ENCODE results near the gene SUCLG2. TPM values are rescaled to one million over a fixed set of nuclear protein-coding genes. Genes with fewer than 3 reads are reported as not detected.

Gene SUCLG2
- total RNA-seq, 1 donor from 2014 or later, result 33.8 TPM

GRCh38 chr3:67635257-67635656, 19.2 kb downstream of the SUCLG2 start:
- H3K4me3 Mint-ChIP-seq (ENCODE audit: unreplicated experiment), result no peak overlapping the region
- no peaks in the 10 kb centered on the region for H3K27me3 Mint-ChIP-seq (ENCODE audit: unreplicated experiment)
- no peak for TF ChIP-seq CTCF (IDR thresholded peaks at IDR 0.05; ENCODE audit: unreplicated experiment)
- no peak for DNase-seq (ENCODE audit: low spot score)
- no peaks in the 10 kb centered on the region for H3K4me1 Mint-ChIP-seq (ENCODE audit: unreplicated experiment)
- H3K36me3 Mint-ChIP-seq (ENCODE audit: low read depth, unreplicated experiment), result no peaks in the 10 kb centered on the region
- no peaks in the 10 kb centered on the region for H3K9me3 Mint-ChIP-seq (ENCODE audit: unreplicated experiment)
- no peak overlapping the region for H3K27ac Mint-ChIP-seq (ENCODE audit: unreplicated experiment)

GRCh38 chr3:67630666-67631362, 23.6 kb downstream of the SUCLG2 start:
- H3K27ac Mint-ChIP-seq (ENCODE audit: unreplicated experiment), result no peak overlapping the region
- TF ChIP-seq CTCF (IDR thresholded peaks at IDR 0.05; ENCODE audit: unreplicated experiment), result no peak
- H3K9me3 Mint-ChIP-seq (ENCODE audit: unreplicated experiment), result no peaks in the 10 kb centered on the region
- no peaks in the 10 kb centered on the region for H3K36me3 Mint-ChIP-seq (ENCODE audit: low read depth, unreplicated experiment)
- DNase-seq (ENCODE audit: low spot score), result no peak
- no peak overlapping the region for H3K4me3 Mint-ChIP-seq (ENCODE audit: unreplicated experiment)
- no peaks in the 10 kb centered on the region for H3K27me3 Mint-ChIP-seq (ENCODE audit: unreplicated experiment)
- peaks cover 2% of the 10 kb centered on the region for H3K4me1 Mint-ChIP-seq (ENCODE audit: unreplicated experiment)

GRCh38 chr3:67624687-67625086, 29.7 kb downstream of the SUCLG2 start:
- TF ChIP-seq CTCF (IDR thresholded peaks at IDR 0.05; ENCODE audit: unreplicated experiment), result no peak
- Mint-ChIP-seq H3K9me3 (ENCODE audit: unreplicated experiment) (no peaks in the 10 kb centered on the region), H3K36me3 (ENCODE audit: low read depth, unreplicated experiment) (no peaks in the 10 kb centered on the region), H3K4me3 (ENCODE audit: unreplicated experiment) (no peak overlapping the region), H3K27me3 (ENCODE audit: unreplicated experiment) (no peaks in the 10 kb centered on the region), H3K4me1 (ENCODE audit: unreplicated experiment) (peaks cover 2% of the 10 kb centered on the region), H3K27ac (ENCODE audit: unreplicated experiment) (no peak overlapping the region)
- DNase-seq (ENCODE audit: low spot score), result no peak

GRCh38 chr3:67624078-67624477, 30.3 kb downstream of the SUCLG2 start:
- Mint-ChIP-seq H3K4me1 (ENCODE audit: unreplicated experiment) (peaks cover 2% of the 10 kb centered on the region), H3K27me3 (ENCODE audit: unreplicated experiment) (no peaks in the 10 kb centered on the region), H3K36me3 (ENCODE audit: low read depth, unreplicated experiment) (no peaks in the 10 kb centered on the region), H3K27ac (ENCODE audit: unreplicated experiment) (no peak overlapping the region), H3K4me3 (ENCODE audit: unreplicated experiment) (no peak overlapping the region), H3K9me3 (ENCODE audit: unreplicated experiment) (no peaks in the 10 kb centered on the region)
- no peak for DNase-seq (ENCODE audit: low spot score)
- TF ChIP-seq CTCF (IDR thresholded peaks at IDR 0.05; ENCODE audit: unreplicated experiment), result no peak

GRCh38 chr3:67622652-67623051, 31.8 kb downstream of the SUCLG2 start:
- TF ChIP-seq CTCF (IDR thresholded peaks at IDR 0.05; ENCODE audit: unreplicated experiment), result no peak
- H3K4me3 Mint-ChIP-seq (ENCODE audit: unreplicated experiment), result no peak overlapping the region
- H3K9me3 Mint-ChIP-seq (ENCODE audit: unreplicated experiment), result no peaks in the 10 kb centered on the region
- H3K4me1 Mint-ChIP-seq (ENCODE audit: unreplicated experiment), result peaks cover 2% of the 10 kb centered on the region
- no peak for DNase-seq (ENCODE audit: low spot score)
- no peak overlapping the region for H3K27ac Mint-ChIP-seq (ENCODE audit: unreplicated experiment)
- H3K36me3 Mint-ChIP-seq (ENCODE audit: low read depth, unreplicated experiment), result no peaks in the 10 kb centered on the region
- no peaks in the 10 kb centered on the region for H3K27me3 Mint-ChIP-seq (ENCODE audit: unreplicated experiment)

Data from endothelial cell (in vitro differentiated cells).